GM18861 (cell line): ENCODE data around the gene NKX1-2.
"Not testable (repeated sequence)": the region's sequence is repeated elsewhere in the genome, so short reads cannot be mapped to it uniquely, and the experiment has no call there.

ENCODE experiments used
- ATAC-seq: cut with Tn5 transposase; IDR thresholded peaks from one replicate; pipeline ENCODE4 v1.9.1; 2021; ENCODE audit not compliant: unreplicated experiment

NKX1-2 gene

GRCh38 chr10:124453960-124454610 is 4.2 kb upstream of the NKX1-2 start:
- ATAC-seq = no peak

GRCh38 chr10:124451276-124451675 is 1.4 kb upstream of the NKX1-2 start:
- no peak for ATAC-seq

GRCh38 chr10:124450783-124451057 is 885 bp upstream of the NKX1-2 start:
- ATAC-seq = no peak

GRCh38 chr10:124449170-124450011 is 444 bp downstream of the NKX1-2 start:
- ATAC-seq = no peak

- no peak for ATAC-seq
Observed at GRCh38 chr10:124448696-124449169, 1.1 kb downstream of the NKX1-2 start.

GRCh38 chr10:124447751-124448466 is 1.9 kb downstream of the NKX1-2 start:
- ATAC-seq = no peak

- no peak for ATAC-seq
Observed at GRCh38 chr10:124446830-124447750, 2.7 kb downstream of the NKX1-2 start.

GRCh38 chr10:124441694-124442093 is 8.1 kb downstream of the NKX1-2 start:
- ATAC-seq = not testable (repeated sequence)

- ATAC-seq = peak; percentile 89
Observed at GRCh38 chr10:124436191-124436638, 13.6 kb downstream of the NKX1-2 start.

- not testable (repeated sequence) for ATAC-seq
Observed at GRCh38 chr10:124435683-124436082, 14.2 kb downstream of the NKX1-2 start.

- ATAC-seq = no peak
Observed at GRCh38 chr10:124433461-124433860, 16.4 kb downstream of the NKX1-2 start.

- no peak for ATAC-seq
Observed at GRCh38 chr10:124430077-124430476, 19.8 kb downstream of the NKX1-2 start.

GRCh38 chr10:124429576-124429975 is 20.3 kb downstream of the NKX1-2 start:
- no peak for ATAC-seq

GRCh38 chr10:124428207-124428777 is 21.5 kb downstream of the NKX1-2 start:
- no peak for ATAC-seq

GRCh38 chr10:124425227-124425962 is 24.4 kb downstream of the NKX1-2 start:
- no peak for ATAC-seq

GRCh38 chr10:124423813-124424212 is 26.0 kb downstream of the NKX1-2 start:
- ATAC-seq = no peak

GRCh38 chr10:124422742-124423141 is 27.1 kb downstream of the NKX1-2 start:
- no peak for ATAC-seq

GRCh38 chr10:124420254-124420653 is 29.6 kb downstream of the NKX1-2 start:
- no peak for ATAC-seq

GRCh38 chr10:124419635-124420034 is 30.2 kb downstream of the NKX1-2 start:
- no peak for ATAC-seq
